ENCODE results near the gene CHD6.

CHD6 gene

GRCh38 chr20:41509316-41510200 is 108.6 kb downstream of the CHD6 start:
- no peaks in the 10 kb centered on the region for H3K9me3 ChIP-seq (ENCODE audit: control insufficient read depth, insufficient read depth, low read length)
- H3K36me3 ChIP-seq (ENCODE audit: insufficient read depth, low read length) = peaks cover 5% of the 10 kb centered on the region; the same call in 1 of the 2 replicates

GRCh38 chr20:41508335-41508734 is 109.8 kb downstream of the CHD6 start:
- peaks cover 5% of the 10 kb centered on the region; the same call in 1 of the 2 replicates for H3K4me1 ChIP-seq (ENCODE audit: insufficient read depth, low read length)
- H3K9ac ChIP-seq (ENCODE audit: low read depth, low read length) = no peak overlapping the region
- peaks cover 5% of the 10 kb centered on the region; the same call in 1 of the 2 replicates for H3K36me3 ChIP-seq (ENCODE audit: insufficient read depth, low read length)
- no peaks in the 10 kb centered on the region for H3K9me3 ChIP-seq (ENCODE audit: control insufficient read depth, insufficient read depth, low read length)

More at GRCh38 chr20:41509316-41510200, 108.6 kb downstream of the CHD6 start:
- no peak overlapping the region for H3K9ac ChIP-seq (ENCODE audit: low read depth, low read length)
- H3K4me1 ChIP-seq (ENCODE audit: insufficient read depth, low read length) = peaks cover 5% of the 10 kb centered on the region; the same call in 1 of the 2 replicates

GRCh38 chr20:41507851-41508250 is 110.3 kb downstream of the CHD6 start:
- Histone ChIP-seq H3K4me1 (ENCODE audit: insufficient read depth, low read length) (peaks cover 3% of the 10 kb centered on the region; the same call in 1 of the 2 replicates), H3K9ac (ENCODE audit: low read depth, low read length) (no peak overlapping the region), H3K9me3 (ENCODE audit: control insufficient read depth, insufficient read depth, low read length) (no peaks in the 10 kb centered on the region), H3K36me3 (ENCODE audit: insufficient read depth, low read length) (peaks cover 3% of the 10 kb centered on the region; the same call in 1 of the 2 replicates)

GRCh38 chr20:41507436-41507835 is 110.7 kb downstream of the CHD6 start:
- H3K36me3 ChIP-seq (ENCODE audit: insufficient read depth, low read length) = no peaks in the 10 kb centered on the region
- no peak overlapping the region for H3K9ac ChIP-seq (ENCODE audit: low read depth, low read length)
- H3K9me3 ChIP-seq (ENCODE audit: control insufficient read depth, insufficient read depth, low read length) = no peaks in the 10 kb centered on the region
- no peaks in the 10 kb centered on the region for H3K4me1 ChIP-seq (ENCODE audit: insufficient read depth, low read length)

GRCh38 chr20:41506192-41506915 is 111.8 kb downstream of the CHD6 start:
- H3K9me3 ChIP-seq (ENCODE audit: control insufficient read depth, insufficient read depth, low read length) = no peaks in the 10 kb centered on the region
- no peak overlapping the region for H3K9ac ChIP-seq (ENCODE audit: low read depth, low read length)
- H3K4me1 ChIP-seq (ENCODE audit: insufficient read depth, low read length) = no peaks in the 10 kb centered on the region
- H3K36me3 ChIP-seq (ENCODE audit: insufficient read depth, low read length) = no peaks in the 10 kb centered on the region

- peaks cover 8% of the 10 kb centered on the region; the same call in 1 of the 2 replicates for H3K4me1 ChIP-seq (ENCODE audit: insufficient read depth, low read length)
- H3K36me3 ChIP-seq (ENCODE audit: insufficient read depth, low read length) = no peaks in the 10 kb centered on the region
- H3K9me3 ChIP-seq (ENCODE audit: control insufficient read depth, insufficient read depth, low read length) = no peaks in the 10 kb centered on the region
- no peak overlapping the region for H3K9ac ChIP-seq (ENCODE audit: low read depth, low read length)
Observed at GRCh38 chr20:41505184-41505583, 113.0 kb downstream of the CHD6 start.

GRCh38 chr20:41501376-41501775 is 116.8 kb downstream of the CHD6 start:
- peaks cover 8% of the 10 kb centered on the region; the same call in 1 of the 2 replicates for H3K4me1 ChIP-seq (ENCODE audit: insufficient read depth, low read length)
- peaks cover 6% of the 10 kb centered on the region; the same call in 1 of the 2 replicates for H3K36me3 ChIP-seq (ENCODE audit: insufficient read depth, low read length)
- H3K9me3 ChIP-seq (ENCODE audit: control insufficient read depth, insufficient read depth, low read length) = no peaks in the 10 kb centered on the region
- H3K9ac ChIP-seq (ENCODE audit: low read depth, low read length) = no peak overlapping the region

GRCh38 chr20:41499961-41500725 is 118.0 kb downstream of the CHD6 start:
- Histone ChIP-seq H3K4me1 (ENCODE audit: insufficient read depth, low read length) (peaks cover 8% of the 10 kb centered on the region; the same call in 1 of the 2 replicates), H3K9ac (ENCODE audit: low read depth, low read length) (no peak overlapping the region), H3K9me3 (ENCODE audit: control insufficient read depth, insufficient read depth, low read length) (no peaks in the 10 kb centered on the region), H3K36me3 (ENCODE audit: insufficient read depth, low read length) (peaks cover 6% of the 10 kb centered on the region; the same call in 1 of the 2 replicates)

- no peak overlapping the region for H3K9ac ChIP-seq (ENCODE audit: low read depth, low read length)
- peaks cover 8% of the 10 kb centered on the region; the same call in 1 of the 2 replicates for H3K4me1 ChIP-seq (ENCODE audit: insufficient read depth, low read length)
- peaks cover 6% of the 10 kb centered on the region; the same call in 1 of the 2 replicates for H3K36me3 ChIP-seq (ENCODE audit: insufficient read depth, low read length)
- no peaks in the 10 kb centered on the region for H3K9me3 ChIP-seq (ENCODE audit: control insufficient read depth, insufficient read depth, low read length)
Observed at GRCh38 chr20:41499064-41499463, 119.1 kb downstream of the CHD6 start.

- H3K36me3 ChIP-seq (ENCODE audit: insufficient read depth, low read length) = peaks cover 13% of the 10 kb centered on the region; the same call in 1 of the 2 replicates
- no peaks in the 10 kb centered on the region for H3K9me3 ChIP-seq (ENCODE audit: control insufficient read depth, insufficient read depth, low read length)
- H3K9ac ChIP-seq (ENCODE audit: low read depth, low read length) = no peak overlapping the region
- H3K4me1 ChIP-seq (ENCODE audit: insufficient read depth, low read length) = peaks cover 8% of the 10 kb centered on the region; the same call in 1 of the 2 replicates
Observed at GRCh38 chr20:41497186-41497895, 120.8 kb downstream of the CHD6 start.

GRCh38 chr20:41494451-41494850 is 123.7 kb downstream of the CHD6 start:
- Histone ChIP-seq H3K4me1 (ENCODE audit: insufficient read depth, low read length) (no peaks in the 10 kb centered on the region), H3K9me3 (ENCODE audit: control insufficient read depth, insufficient read depth, low read length) (no peaks in the 10 kb centered on the region; the same call in 1 of the 2 replicates), H3K9ac (ENCODE audit: low read depth, low read length) (no peak overlapping the region), H3K36me3 (ENCODE audit: insufficient read depth, low read length) (peaks cover 25% of the 10 kb centered on the region; the same call in 1 of the 2 replicates)

- H3K9me3 ChIP-seq (ENCODE audit: control insufficient read depth, insufficient read depth, low read length) = no peaks in the 10 kb centered on the region
- H3K4me1 ChIP-seq (ENCODE audit: insufficient read depth, low read length) = no peaks in the 10 kb centered on the region
- peaks cover 26% of the 10 kb centered on the region for H3K36me3 ChIP-seq (ENCODE audit: insufficient read depth, low read length)
- no peak overlapping the region for H3K9ac ChIP-seq (ENCODE audit: low read depth, low read length)
Observed at GRCh38 chr20:41483553-41483930, 134.6 kb downstream of the CHD6 start.
